GM19193 (cell line): Measurements from ENCODE around the gene CYTH1.
A peak's percentile ranks its signal among the peaks of the same experiment; 100 is the strongest.

Experiments used
- POLR2A ChIP-seq: IDR thresholded peaks from 4 replicates; pipeline ENCODE4 v1.6.1; 2011; ENCODE audit not compliant: insufficient read depth, insufficient read length; ENCODE audit errors: extremely low read depth

Gene CYTH1

GRCh38 chr17:78674595-78675315, 107.3 kb downstream of the CYTH1 start:
- TF ChIP-seq POLR2A, result no peak

- no peak for TF ChIP-seq POLR2A
Observed at GRCh38 chr17:78674156-78674555, 107.9 kb downstream of the CYTH1 start.

- TF ChIP-seq POLR2A, result no peak
Observed at GRCh38 chr17:78673395-78673794, 108.7 kb downstream of the CYTH1 start.

- TF ChIP-seq POLR2A, result peak; percentile 36
Observed at GRCh38 chr17:78672871-78673371, 109.2 kb downstream of the CYTH1 start.

GRCh38 chr17:78672005-78672404, 110.1 kb downstream of the CYTH1 start:
- peak; percentile 22 for TF ChIP-seq POLR2A

- peak; percentile 40 for TF ChIP-seq POLR2A
Observed at GRCh38 chr17:78670850-78671725, 111.0 kb downstream of the CYTH1 start.

GRCh38 chr17:78669975-78670518, 112.0 kb downstream of the CYTH1 start:
- no peak for TF ChIP-seq POLR2A

- TF ChIP-seq POLR2A, result no peak
Observed at GRCh38 chr17:78669256-78669974, 112.7 kb downstream of the CYTH1 start.

- no peak for TF ChIP-seq POLR2A
Observed at GRCh38 chr17:78668847-78669246, 113.2 kb downstream of the CYTH1 start.

GRCh38 chr17:78667741-78668640, 114.1 kb downstream of the CYTH1 start:
- no peak for TF ChIP-seq POLR2A

GRCh38 chr17:78667091-78667490, 115.0 kb downstream of the CYTH1 start:
- no peak for TF ChIP-seq POLR2A

- TF ChIP-seq POLR2A, result no peak
Observed at GRCh38 chr17:78665952-78666920, 115.8 kb downstream of the CYTH1 start.
